Measurements from ENCODE around the gene CCDC27.

DNA sequence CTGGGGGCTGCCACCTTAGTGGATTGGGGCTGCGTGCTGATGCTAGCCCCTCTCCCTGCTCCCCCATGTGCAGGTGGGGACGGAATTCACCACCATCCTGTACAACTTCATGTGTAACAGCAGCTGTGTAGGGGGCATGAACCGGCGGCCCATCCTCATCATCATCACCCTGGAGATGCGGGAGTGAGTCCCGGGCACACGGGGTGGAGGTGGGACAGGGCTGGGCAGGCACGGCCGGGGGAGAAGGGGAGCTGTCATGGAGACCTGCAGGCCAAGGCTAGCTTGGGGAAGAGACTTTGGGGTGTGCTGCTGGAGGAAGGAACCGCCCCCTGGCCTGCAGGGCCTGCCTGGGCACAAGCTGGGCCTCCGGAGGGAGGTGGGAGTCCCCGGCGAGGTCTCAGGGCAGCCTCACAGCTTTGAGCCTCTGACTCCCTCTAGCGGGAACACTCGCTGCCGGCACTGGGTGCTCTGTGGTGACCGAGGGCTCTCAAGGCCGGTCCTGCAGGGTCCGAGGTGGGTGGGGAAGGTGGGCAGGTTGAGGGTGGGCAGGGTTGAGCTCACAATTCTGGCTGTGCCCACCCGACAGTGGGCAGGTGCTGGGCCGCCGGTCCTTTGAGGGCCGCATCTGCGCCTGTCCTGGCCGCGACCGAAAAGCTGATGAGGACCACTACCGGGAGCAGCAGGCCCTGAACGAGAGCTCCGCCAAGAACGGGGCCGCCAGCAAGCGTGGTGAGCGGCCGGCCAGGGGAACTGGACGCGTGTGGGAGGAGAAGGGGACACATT lies 25.0 kb upstream of the CCDC27 start:
- TF ChIP-seq GATA2 (IDR thresholded peaks at IDR 0.05; ENCODE audit: low read depth, low read length) (no peak), GATA3 (IDR thresholded peaks at IDR 0.05; ENCODE audit: low read depth, low read length) (no peak)

Measured in SH-SY5Y (cell line).